ENCODE data around the gene SERPIND1.
"Not testable (repeated sequence)": the region's sequence is repeated elsewhere in the genome, so short reads cannot be mapped to it uniquely, and the experiment has no call there.

SERPIND1 gene

GRCh38 chr22:20747223-20747622, 26.7 kb upstream of the SERPIND1 start:
- no peak for DNase-seq (ENCODE audit: low spot score)

- no peak for DNase-seq (ENCODE audit: low spot score)
These were observed 25.8 kb upstream of the SERPIND1 start for GRCh38 chr22:20748082-20748481.

- no peak for DNase-seq (ENCODE audit: low spot score)
These were observed 25.0 kb upstream of the SERPIND1 start for GRCh38 chr22:20748731-20749428.

- no peak for DNase-seq (ENCODE audit: low spot score)
These were observed 24.5 kb upstream of the SERPIND1 start for GRCh38 chr22:20749453-20749852.

GRCh38 chr22:20750461-20751184, 23.3 kb upstream of the SERPIND1 start:
- peak; percentile 86 for DNase-seq (ENCODE audit: low spot score)

- DNase-seq (ENCODE audit: low spot score), result no peak
These were observed 22.6 kb upstream of the SERPIND1 start for GRCh38 chr22:20751185-20751851.

GRCh38 chr22:20752104-20752741, 21.7 kb upstream of the SERPIND1 start:
- DNase-seq (ENCODE audit: low spot score), result no peak

- no peak for DNase-seq (ENCODE audit: low spot score)
These were observed 21.0 kb upstream of the SERPIND1 start for GRCh38 chr22:20752873-20753272.

- DNase-seq (ENCODE audit: low spot score), result no peak
These were observed 17.1 kb upstream of the SERPIND1 start for GRCh38 chr22:20756846-20757245.

GRCh38 chr22:20758688-20759087, 15.2 kb upstream of the SERPIND1 start:
- no peak for DNase-seq (ENCODE audit: low spot score)

GRCh38 chr22:20760084-20760483, 13.8 kb upstream of the SERPIND1 start:
- no peak for DNase-seq (ENCODE audit: low spot score)

GRCh38 chr22:20761536-20761935, 12.4 kb upstream of the SERPIND1 start:
- DNase-seq (ENCODE audit: low spot score), result no peak

- DNase-seq (ENCODE audit: low spot score), result no peak
These were observed 11.6 kb upstream of the SERPIND1 start for GRCh38 chr22:20762233-20762796.

GRCh38 chr22:20763630-20764470, 10.1 kb upstream of the SERPIND1 start:
- no peak for DNase-seq (ENCODE audit: low spot score)

GRCh38 chr22:20764471-20764720, 9.5 kb upstream of the SERPIND1 start:
- no peak for DNase-seq (ENCODE audit: low spot score)

- DNase-seq (ENCODE audit: low spot score), result no peak
These were observed 9.2 kb upstream of the SERPIND1 start for GRCh38 chr22:20764729-20765128.

GRCh38 chr22:20765938-20766337, 8.0 kb upstream of the SERPIND1 start:
- DNase-seq (ENCODE audit: low spot score), result no peak

GRCh38 chr22:20766530-20766929, 7.4 kb upstream of the SERPIND1 start:
- no peak for DNase-seq (ENCODE audit: low spot score)

- DNase-seq (ENCODE audit: low spot score), result not testable (repeated sequence)
These were observed 4.5 kb upstream of the SERPIND1 start for GRCh38 chr22:20769496-20769826.

- no peak for DNase-seq (ENCODE audit: low spot score)
These were observed 1.8 kb upstream of the SERPIND1 start for GRCh38 chr22:20771918-20772625.

GRCh38 chr22:20774882-20775281, 969 bp downstream of the SERPIND1 start:
- DNase-seq (ENCODE audit: low spot score), result no peak

Data from hepatic stellate cell (primary cell).